ENCODE measurements around the gene SARM1. TPM values are rescaled to one million over a fixed set of nuclear protein-coding genes. Genes with fewer than 3 reads are reported as not detected.

Gene SARM1
- total and polyA plus RNA-seq, 2 of the 8 experiments (the other 6 are each of a cell fraction or from before 2014, with no cell fraction given) = 5.8 to 9.2 TPM

DNA sequence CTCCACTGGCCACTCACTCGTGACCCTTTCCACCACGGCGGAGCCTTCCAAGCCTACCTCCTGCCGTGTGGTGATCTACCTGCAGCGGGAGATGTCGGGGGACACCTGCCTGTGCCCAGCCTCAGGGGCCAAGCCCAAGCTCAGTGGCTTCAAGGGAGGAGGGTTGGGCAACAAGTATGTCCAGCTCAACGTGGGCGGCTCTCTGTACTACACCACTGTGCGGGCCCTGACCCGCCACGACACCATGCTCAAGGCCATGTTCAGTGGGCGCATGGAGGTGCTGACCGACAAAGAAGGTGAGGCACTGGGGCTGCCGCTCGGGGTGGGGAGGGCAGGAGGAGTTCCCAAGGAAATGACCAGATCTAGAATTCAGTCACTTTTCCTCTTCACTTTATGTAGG lies 32.1 kb upstream of the SARM1 start (continued):
- TF ChIP-seq RBBP5 (IDR thresholded peaks at IDR 0.05; ENCODE audit: borderline replicate concordance, low read depth, low read length) (no peak), SRF (IDR thresholded peaks at IDR 0.05; ENCODE audit: low read depth, low read length) (no peak)

All from H1 (cell line).